ENCODE data around the gene ERICH6.

The ERICH6 gene

GRCh38 chr3:150612494-150612893, 91.2 kb downstream of the ERICH6 start:
- no peak for DNase-seq

DNA sequence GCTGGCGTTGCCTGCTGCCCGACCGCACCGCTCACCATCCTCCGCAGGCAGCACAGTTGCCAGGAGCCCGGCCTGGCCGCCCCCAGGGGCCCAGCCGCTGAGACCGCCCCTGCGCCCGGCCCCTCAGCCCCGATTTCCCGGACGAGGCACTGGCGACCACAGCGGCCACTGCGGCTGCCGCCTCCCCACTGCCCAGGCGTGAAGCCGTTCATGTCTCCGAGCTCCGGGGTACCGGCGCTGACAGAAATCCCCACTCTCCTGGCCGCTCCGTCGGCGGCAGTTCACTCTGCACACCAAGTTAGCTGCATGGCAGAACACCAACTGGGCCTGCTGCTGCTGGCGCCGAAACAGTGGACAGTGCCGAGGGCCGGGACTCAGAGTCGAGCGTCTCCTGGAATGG, 92.1 kb downstream of the ERICH6 start:
- no peak for DNase-seq

GRCh38 chr3:150610785-150611184, 92.9 kb downstream of the ERICH6 start:
- no peak for DNase-seq

DNA sequence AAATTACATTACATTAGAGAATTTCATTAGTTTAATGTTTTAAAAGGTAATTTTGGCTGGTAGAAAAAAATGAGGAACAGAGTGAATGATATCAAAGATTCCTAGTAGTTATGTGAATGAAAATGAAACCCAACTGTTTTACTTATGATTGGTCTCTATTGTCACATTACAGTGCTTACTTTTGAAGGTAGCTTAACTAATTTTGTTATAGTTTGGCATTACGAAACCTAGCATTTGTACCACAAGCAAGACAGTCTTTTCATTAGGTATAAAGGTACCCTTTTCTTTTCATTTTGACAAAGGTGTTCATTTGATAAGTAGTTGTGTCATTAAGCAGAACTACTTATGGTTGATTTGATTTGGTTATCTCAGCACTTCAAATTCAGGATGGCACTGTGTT, 93.7 kb downstream of the ERICH6 start:
- no peak for DNase-seq

All from GF-D8 (cell line).